Heart left ventricle (tissue), 13 donors: ENCODE measurements around the gene CDH13.

ENCODE experiments used
- CTCF ChIP-seq, 12 donors: fragments of 200-600 bp; sonication (generic) in 4 of 12; IDR thresholded peaks; one replicate each; pipeline versions ENCODE4 v1.5.0 to v1.8.0; 2018 to 2022; ENCODE audit warnings: antibody characterized with exemption in 12 of 12, mild to moderate bottlenecking in 5 of 12
- POLR2A ChIP-seq, 2 donors: fragments of 450-650 bp; IDR thresholded peaks; one replicate each; pipeline ENCODE4 v1.6.1; 2017; ENCODE audit warnings: antibody characterized with exemption in 2 of 2, mild to moderate bottlenecking in 2 of 2, moderate library complexity in 2 of 2
- donor health status: ischemic (EF 13 %, LVEDD 7.1; RV severe dilation, severe dysfunction).
- donor health status: DM: no; HTN: yes; CAD: no.
- donor health status: DM: no; HTN: no; CAD: no.
- donor health status: ischemic (EF 25% LVEDD 6.9; RV normal size, moderate dysfunction).
- donor health status: ischemic (EF 25% LVEDD 5.7; RV mildly dilated, moderate dysfunction).
- donor health status: ischemic (EF 35%, LVEDD 5.7; RV mildly dilated, moderate dysfunction).
- donor health status: nonischemic (EF 11% LVEDD 7.7; RV severe dilation, severe dysfunction).
- donor health status: DM: yes; HTN: yes; CAD: no.
- donor health status: PGD.
- donor health status: ischemic (EF 29% LVEDD 5.4; RV normal size, mild dysfunction).
- donor health status: nonischemic (EF 23%, LVEDD 6.1; RV moderate dilation, normal function).

GRCh38 chr16:82846806-82847205, 220.0 kb downstream of the CDH13 start:
- no peak for TF ChIP-seq CTCF (IDR thresholded peaks at IDR 0.05)
- no peak for TF ChIP-seq POLR2A (IDR thresholded peaks at IDR 0.05)
